HL-60 (cell line): ENCODE data around the gene PTPRU.

Experiments
- GABPA ChIP-seq: IDR thresholded peaks from 2 replicates; pipeline ENCODE4 v1.6.1; 2012; ENCODE audit warnings: low read depth
- POLR2AphosphoS5 ChIP-seq: IDR thresholded peaks from 2 replicates; pipeline ENCODE4 v1.6.1; 2012; ENCODE audit warnings: low read depth
- SPI1 ChIP-seq: IDR thresholded peaks from 2 replicates; pipeline ENCODE4 v1.6.1; 2012; ENCODE audit warnings: low read depth, mild to moderate bottlenecking, borderline replicate concordance
- TF ChIP-seq, protein P1 (sequence below): IDR thresholded peaks from one replicate; pipeline ENCODE4 v1.5.1; 2011; ENCODE audit warnings: low read length, control low read depth, inconsistent platforms; ENCODE audit not compliant: insufficient read depth
- TF ChIP-seq, protein P2 (sequence below): IDR thresholded peaks from 2 replicates; pipeline ENCODE4 v1.6.1; 2012; ENCODE audit warnings: low read depth; ENCODE audit not compliant: insufficient replicate concordance

DNA sequence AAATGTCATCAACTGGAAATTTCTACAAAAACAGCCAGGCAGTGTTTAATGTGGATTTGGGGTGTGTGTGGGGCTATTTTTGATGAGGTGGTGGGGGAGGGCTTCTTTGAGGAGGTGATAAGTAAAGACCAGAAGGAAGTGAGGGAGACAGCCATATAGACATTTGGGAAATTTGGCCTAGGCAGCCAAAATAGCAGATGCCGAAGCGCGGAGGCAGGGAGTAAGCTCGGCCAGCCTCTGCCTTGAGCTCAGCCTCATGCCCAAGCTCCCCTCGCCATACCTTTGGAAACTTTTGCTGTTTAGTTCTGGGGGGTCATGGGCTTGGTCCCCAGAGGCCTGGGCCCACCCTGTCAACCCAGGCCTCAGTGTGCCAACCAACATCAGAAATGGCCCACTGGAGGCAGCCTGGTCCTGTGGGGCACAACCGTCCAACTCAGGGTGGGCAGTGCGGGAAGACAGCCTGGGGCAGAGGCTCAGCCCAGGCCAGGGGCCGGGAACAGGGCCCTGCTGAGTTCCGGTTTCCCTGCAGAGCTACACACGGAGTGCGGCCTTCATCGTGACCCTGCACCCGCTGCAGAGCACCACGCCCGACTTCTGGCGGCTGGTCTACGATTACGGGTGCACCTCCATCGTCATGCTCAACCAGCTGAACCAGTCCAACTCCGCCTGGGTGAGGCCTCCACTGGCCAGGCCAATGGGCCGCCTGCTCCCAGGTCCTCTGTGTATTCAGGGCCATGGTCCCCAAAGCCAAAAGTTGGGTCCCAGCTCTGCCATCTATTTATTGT lies 84.0 kb downstream of the PTPRU start:
- TF ChIP-seq, protein P1, sequence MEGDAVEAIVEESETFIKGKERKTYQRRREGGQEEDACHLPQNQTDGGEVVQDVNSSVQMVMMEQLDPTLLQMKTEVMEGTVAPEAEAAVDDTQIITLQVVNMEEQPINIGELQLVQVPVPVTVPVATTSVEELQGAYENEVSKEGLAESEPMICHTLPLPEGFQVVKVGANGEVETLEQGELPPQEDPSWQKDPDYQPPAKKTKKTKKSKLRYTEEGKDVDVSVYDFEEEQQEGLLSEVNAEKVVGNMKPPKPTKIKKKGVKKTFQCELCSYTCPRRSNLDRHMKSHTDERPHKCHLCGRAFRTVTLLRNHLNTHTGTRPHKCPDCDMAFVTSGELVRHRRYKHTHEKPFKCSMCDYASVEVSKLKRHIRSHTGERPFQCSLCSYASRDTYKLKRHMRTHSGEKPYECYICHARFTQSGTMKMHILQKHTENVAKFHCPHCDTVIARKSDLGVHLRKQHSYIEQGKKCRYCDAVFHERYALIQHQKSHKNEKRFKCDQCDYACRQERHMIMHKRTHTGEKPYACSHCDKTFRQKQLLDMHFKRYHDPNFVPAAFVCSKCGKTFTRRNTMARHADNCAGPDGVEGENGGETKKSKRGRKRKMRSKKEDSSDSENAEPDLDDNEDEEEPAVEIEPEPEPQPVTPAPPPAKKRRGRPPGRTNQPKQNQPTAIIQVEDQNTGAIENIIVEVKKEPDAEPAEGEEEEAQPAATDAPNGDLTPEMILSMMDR = no peak
- TF ChIP-seq, protein P2, sequence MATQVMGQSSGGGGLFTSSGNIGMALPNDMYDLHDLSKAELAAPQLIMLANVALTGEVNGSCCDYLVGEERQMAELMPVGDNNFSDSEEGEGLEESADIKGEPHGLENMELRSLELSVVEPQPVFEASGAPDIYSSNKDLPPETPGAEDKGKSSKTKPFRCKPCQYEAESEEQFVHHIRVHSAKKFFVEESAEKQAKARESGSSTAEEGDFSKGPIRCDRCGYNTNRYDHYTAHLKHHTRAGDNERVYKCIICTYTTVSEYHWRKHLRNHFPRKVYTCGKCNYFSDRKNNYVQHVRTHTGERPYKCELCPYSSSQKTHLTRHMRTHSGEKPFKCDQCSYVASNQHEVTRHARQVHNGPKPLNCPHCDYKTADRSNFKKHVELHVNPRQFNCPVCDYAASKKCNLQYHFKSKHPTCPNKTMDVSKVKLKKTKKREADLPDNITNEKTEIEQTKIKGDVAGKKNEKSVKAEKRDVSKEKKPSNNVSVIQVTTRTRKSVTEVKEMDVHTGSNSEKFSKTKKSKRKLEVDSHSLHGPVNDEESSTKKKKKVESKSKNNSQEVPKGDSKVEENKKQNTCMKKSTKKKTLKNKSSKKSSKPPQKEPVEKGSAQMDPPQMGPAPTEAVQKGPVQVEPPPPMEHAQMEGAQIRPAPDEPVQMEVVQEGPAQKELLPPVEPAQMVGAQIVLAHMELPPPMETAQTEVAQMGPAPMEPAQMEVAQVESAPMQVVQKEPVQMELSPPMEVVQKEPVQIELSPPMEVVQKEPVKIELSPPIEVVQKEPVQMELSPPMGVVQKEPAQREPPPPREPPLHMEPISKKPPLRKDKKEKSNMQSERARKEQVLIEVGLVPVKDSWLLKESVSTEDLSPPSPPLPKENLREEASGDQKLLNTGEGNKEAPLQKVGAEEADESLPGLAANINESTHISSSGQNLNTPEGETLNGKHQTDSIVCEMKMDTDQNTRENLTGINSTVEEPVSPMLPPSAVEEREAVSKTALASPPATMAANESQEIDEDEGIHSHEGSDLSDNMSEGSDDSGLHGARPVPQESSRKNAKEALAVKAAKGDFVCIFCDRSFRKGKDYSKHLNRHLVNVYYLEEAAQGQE = no peak
- TF ChIP-seq POLR2AphosphoS5 = no peak
- TF ChIP-seq SPI1 = no peak
- TF ChIP-seq GABPA = no peak
